Activated T-cell treated with anti-CD3 and anti-CD28 coated beads, Interleukin-2, amount 50 U/mL, for 48 hours (primary cell): ENCODE data around the gene PLD3.
"Not testable (repeated sequence)": the region's sequence is repeated elsewhere in the genome, so short reads cannot be mapped to it uniquely, and the experiment has no call there.

Source experiments
- DNase-seq, 2 experiments: peaks; one replicate each; pipeline ENCODE4 v3.0.0-alpha.2; 2020

PLD3 gene

GRCh38 chr19:40392123-40392522, 43.6 kb downstream of the PLD3 start:
- no peak for DNase-seq

GRCh38 chr19:40392894-40393517, 44.5 kb downstream of the PLD3 start:
- no peak for DNase-seq

- DNase-seq = no peak
These were observed 45.7 kb downstream of the PLD3 start for GRCh38 chr19:40393894-40394815.

- no peak for DNase-seq
These were observed 46.3 kb downstream of the PLD3 start for GRCh38 chr19:40394816-40395210.

- DNase-seq = no peak
These were observed 47.5 kb downstream of the PLD3 start for GRCh38 chr19:40395956-40396355.

GRCh38 chr19:40396886-40397567, 48.5 kb downstream of the PLD3 start:
- DNase-seq = no peak

GRCh38 chr19:40397568-40397906, 49.0 kb downstream of the PLD3 start:
- DNase-seq = no peak

- DNase-seq = peak; percentile 75 to 76
These were observed 50.1 kb downstream of the PLD3 start for GRCh38 chr19:40398417-40399131.

- DNase-seq = no peak
These were observed 52.1 kb downstream of the PLD3 start for GRCh38 chr19:40400559-40400958.

- peak; percentile 88 to 90 for DNase-seq
These were observed 54.9 kb downstream of the PLD3 start for GRCh38 chr19:40403262-40403984.

GRCh38 chr19:40407714-40408597, 59.5 kb downstream of the PLD3 start:
- DNase-seq = no peak

GRCh38 chr19:40408598-40408925, 60.1 kb downstream of the PLD3 start:
- DNase-seq = not testable (repeated sequence)

- no peak for DNase-seq
These were observed 61.5 kb downstream of the PLD3 start for GRCh38 chr19:40410030-40410389.

GRCh38 chr19:40411125-40411842, 62.8 kb downstream of the PLD3 start:
- DNase-seq = no peak

GRCh38 chr19:40411958-40412499, 63.5 kb downstream of the PLD3 start:
- DNase-seq = no peak

GRCh38 chr19:40412866-40413265, 64.4 kb downstream of the PLD3 start:
- no peak for DNase-seq

GRCh38 chr19:40413291-40413845, 64.9 kb downstream of the PLD3 start, which contains the start of gene PRX:
PRX (minus strand) TSS chr19:40413378; CDS start chr19:40407932, 5,446 bp downstream.
- DNase-seq = no peak

GRCh38 chr19:40414542-40415535, 66.3 kb downstream of the PLD3 start:
- DNase-seq = no peak

- no peak for DNase-seq
These were observed 67.3 kb downstream of the PLD3 start for GRCh38 chr19:40415768-40416167.
